ACC112 (cell line): ENCODE data around the gene MAMSTR.
"Not testable (repeated sequence)": the region's sequence is repeated elsewhere in the genome, so short reads cannot be mapped to it uniquely, and the experiment has no call there.

Source experiments
- H2AFZ ChIP-seq: fragments of 200-600 bp; sonication (generic); one replicate; pipeline ENCODE4 v1.6.0; 2017; ENCODE audit warnings: antibody characterized with exemption, low read length; ENCODE audit not compliant: unreplicated experiment
- H3K27ac ChIP-seq: fragments of 200-600 bp; sonication (generic); 2 replicates; pipeline ENCODE4 v1.5.1; 2014; ENCODE audit warnings: low read depth, mild to moderate bottlenecking, antibody characterized with exemption, low read length, moderate library complexity
- H3K27me3 ChIP-seq: fragments of 200-600 bp; sonication (generic); 2 replicates; pipeline ENCODE4 v1.6.1; 2014; ENCODE audit warnings: mild to moderate bottlenecking, antibody characterized with exemption, low read length, moderate library complexity, mixed read lengths; ENCODE audit not compliant: insufficient read depth
- H3K36me3 ChIP-seq: fragments of 200-600 bp; sonication (generic); 2 replicates; pipeline ENCODE4 v1.6.1; 2016; ENCODE audit warnings: mild to moderate bottlenecking, antibody characterized with exemption, low read length, moderate library complexity, mixed read lengths; ENCODE audit not compliant: insufficient read depth
- H3K4me1 ChIP-seq: fragments of 200-600 bp; sonication (generic); one replicate; pipeline ENCODE4 v1.6.1; 2016; ENCODE audit warnings: low read length, mixed read lengths; ENCODE audit not compliant: insufficient read depth, unreplicated experiment, control insufficient read depth
- H3K4me3 ChIP-seq: fragments of 200-600 bp; sonication (generic); 2 replicates; pipeline ENCODE4 v1.5.1; 2014; ENCODE audit warnings: mild to moderate bottlenecking, low read depth, low read length
- H3K79me2 ChIP-seq: fragments of 200-600 bp; sonication (generic); one replicate; pipeline ENCODE4 v1.6.0; 2016; ENCODE audit warnings: low read length; ENCODE audit not compliant: control insufficient read depth, unreplicated experiment, insufficient read depth

MAMSTR gene

GRCh38 chr19:48734625-48735024, 15.1 kb upstream of the MAMSTR start:
- Histone ChIP-seq H3K4me1 (no peaks in the 10 kb centered on the region), H3K4me3 (no peak overlapping the region), H3K27me3 (no peaks in the 10 kb centered on the region), H2AFZ (no peak overlapping the region), H3K27ac (no peak overlapping the region), H3K79me2 (no peaks in the 10 kb centered on the region), H3K36me3 (no peaks in the 10 kb centered on the region)

GRCh38 chr19:48731452-48731851, 11.9 kb upstream of the MAMSTR start:
- Histone ChIP-seq H3K27ac (no peak overlapping the region), H2AFZ (no peak overlapping the region), H3K4me3 (no peak overlapping the region), H3K4me1 (no peaks in the 10 kb centered on the region), H3K27me3 (no peaks in the 10 kb centered on the region), H3K79me2 (peaks cover 5% of the 10 kb centered on the region), H3K36me3 (peaks cover 5% of the 10 kb centered on the region; the same call in 1 of the 2 replicates)

- Histone ChIP-seq H3K4me3 (peak overlapping the region; percentile 77), H3K36me3 (peaks cover 5% of the 10 kb centered on the region; the same call in 1 of the 2 replicates), H3K27me3 (no peaks in the 10 kb centered on the region), H3K27ac (peak overlapping the region; percentile 47), H3K79me2 (peaks cover 5% of the 10 kb centered on the region), H2AFZ (peak overlapping the region; percentile 38), H3K4me1 (peaks cover 11% of the 10 kb centered on the region)
These were observed 9.6 kb upstream of the MAMSTR start for GRCh38 chr19:48728911-48729664.

- H3K4me3 ChIP-seq, result no peak overlapping the region
These were observed 7.0 kb upstream of the MAMSTR start for GRCh38 chr19:48726556-48726955.

GRCh38 chr19:48724796-48725753, 5.5 kb upstream of the MAMSTR start:
- H3K79me2 ChIP-seq, result peaks cover 5% of the 10 kb centered on the region
- peak overlapping the region; percentile 89 for H3K27ac ChIP-seq
- peaks cover 11% of the 10 kb centered on the region for H3K4me1 ChIP-seq
- H3K27me3 ChIP-seq, result no peaks in the 10 kb centered on the region
- H2AFZ ChIP-seq, result no peak overlapping the region
- no peak overlapping the region for H3K4me3 ChIP-seq
- peaks cover 5% of the 10 kb centered on the region; the same call in 1 of the 2 replicates for H3K36me3 ChIP-seq

More at GRCh38 chr19:48726556-48726955, 7.0 kb upstream of the MAMSTR start:
- Histone ChIP-seq H2AFZ (no peak overlapping the region), H3K36me3 (peaks cover 5% of the 10 kb centered on the region; the same call in 1 of the 2 replicates), H3K79me2 (peaks cover 5% of the 10 kb centered on the region), H3K4me1 (peaks cover 11% of the 10 kb centered on the region), H3K27me3 (no peaks in the 10 kb centered on the region), H3K27ac (no peak overlapping the region)

GRCh38 chr19:48722196-48722708, 2.7 kb upstream of the MAMSTR start:
- H3K36me3 ChIP-seq, result peaks cover 5% of the 10 kb centered on the region; the same call in 1 of the 2 replicates
- H3K4me3 ChIP-seq, result no peak overlapping the region
- H3K4me1 ChIP-seq, result peaks cover 11% of the 10 kb centered on the region
- H3K79me2 ChIP-seq, result no peaks in the 10 kb centered on the region
- H3K27ac ChIP-seq, result no peak overlapping the region
- no peaks in the 10 kb centered on the region for H3K27me3 ChIP-seq
- H2AFZ ChIP-seq, result no peak overlapping the region

- no peaks in the 10 kb centered on the region for H3K27me3 ChIP-seq
- H3K36me3 ChIP-seq, result no peaks in the 10 kb centered on the region
- H3K79me2 ChIP-seq, result no peaks in the 10 kb centered on the region
- no peak overlapping the region for H2AFZ ChIP-seq
- peak overlapping the region; percentile 68 for H3K27ac ChIP-seq
- peak overlapping the region; percentile 73 for H3K4me3 ChIP-seq
- H3K4me1 ChIP-seq, result peaks cover 18% of the 10 kb centered on the region
These were observed 1.2 kb upstream of the MAMSTR start for GRCh38 chr19:48720613-48721296.

- Histone ChIP-seq H3K27me3 (no peaks in the 10 kb centered on the region), H3K36me3 (no peaks in the 10 kb centered on the region), H3K4me3 (no peak overlapping the region), H2AFZ (no peak overlapping the region), H3K4me1 (peaks cover 16% of the 10 kb centered on the region), H3K79me2 (no peaks in the 10 kb centered on the region), H3K27ac (no peak overlapping the region)
These were observed 707 bp upstream of the MAMSTR start for GRCh38 chr19:48720251-48720612.

GRCh38 chr19:48718711-48719231, 754 bp downstream of the MAMSTR start:
- Histone ChIP-seq H3K36me3 (no peaks in the 10 kb centered on the region), H2AFZ (no peak overlapping the region), H3K27ac (no peak overlapping the region), H3K4me1 (peaks cover 15% of the 10 kb centered on the region), H3K79me2 (no peaks in the 10 kb centered on the region), H3K4me3 (no peak overlapping the region), H3K27me3 (no peaks in the 10 kb centered on the region)

GRCh38 chr19:48718106-48718505, 1.4 kb downstream of the MAMSTR start:
- not testable (repeated sequence) for H3K27ac ChIP-seq, H2AFZ ChIP-seq, H3K36me3 ChIP-seq, H3K79me2 ChIP-seq, H3K4me3 ChIP-seq, H3K27me3 ChIP-seq
- H3K4me1 ChIP-seq, result peaks cover 15% of the 10 kb centered on the region
